ENCODE measurements around the gene S100A6. TPM values are rescaled to one million over a fixed set of nuclear protein-coding genes. Genes with fewer than 3 reads are reported as not detected.
A peak's percentile ranks its signal among the peaks of the same experiment; 100 is the strongest.

The S100A6 gene
- total RNA-seq, 2 donors from 2014 or later = 3.7 to 7.5 TPM

- H3K4me1 Mint-ChIP-seq = peaks cover 29% of the 10 kb centered on the region
- peak overlapping the region; percentile 73 for H3K27ac ChIP-seq (ENCODE audit: low read depth, low read length)
- H3K9me3 Mint-ChIP-seq = no peaks in the 10 kb centered on the region
- no peaks in the 10 kb centered on the region for H3K9me3 ChIP-seq (ENCODE audit: control insufficient read depth, low read length)
- no peak overlapping the region for H3K4me3 ChIP-seq (ENCODE audit: low read length)
- H3K27me3 Mint-ChIP-seq (ENCODE audit: insufficient read depth) = peaks cover 6% of the 10 kb centered on the region
- DNase-seq = peak; percentile 96
- H3K36me3 ChIP-seq (ENCODE audit: control insufficient read depth, insufficient read depth, low read length) = no peaks in the 10 kb centered on the region
- peaks cover 11% of the 10 kb centered on the region for H3K4me1 ChIP-seq (ENCODE audit: control insufficient read depth, insufficient read depth, low read length)
- H3K36me3 Mint-ChIP-seq (ENCODE audit: low read depth) = no peaks in the 10 kb centered on the region
- 59 to 71% methylated on average over 10 to 16 of the region's 16 CpGs for WGBS, 2 experiments (ENCODE audit: insufficient coverage in 1 of 2, insufficient read length in 1 of 2)
- H3K27me3 ChIP-seq (ENCODE audit: control insufficient read depth, insufficient read depth, low read length, poor library complexity, severe bottlenecking) = no peaks in the 10 kb centered on the region
- peak overlapping the region; percentile 90 for H3K27ac Mint-ChIP-seq
- TF ChIP-seq CTCF (conservative IDR thresholded peaks at IDR 0.05) = no peak
- no peak overlapping the region for H3K9ac ChIP-seq (ENCODE audit: extremely low read depth, low read length, poor library complexity, severe bottlenecking)
- H3K4me3 Mint-ChIP-seq = no peak overlapping the region
Observed at GRCh38 chr1:153566414-153567371, 30.9 kb upstream of the S100A6 start.

DNA sequence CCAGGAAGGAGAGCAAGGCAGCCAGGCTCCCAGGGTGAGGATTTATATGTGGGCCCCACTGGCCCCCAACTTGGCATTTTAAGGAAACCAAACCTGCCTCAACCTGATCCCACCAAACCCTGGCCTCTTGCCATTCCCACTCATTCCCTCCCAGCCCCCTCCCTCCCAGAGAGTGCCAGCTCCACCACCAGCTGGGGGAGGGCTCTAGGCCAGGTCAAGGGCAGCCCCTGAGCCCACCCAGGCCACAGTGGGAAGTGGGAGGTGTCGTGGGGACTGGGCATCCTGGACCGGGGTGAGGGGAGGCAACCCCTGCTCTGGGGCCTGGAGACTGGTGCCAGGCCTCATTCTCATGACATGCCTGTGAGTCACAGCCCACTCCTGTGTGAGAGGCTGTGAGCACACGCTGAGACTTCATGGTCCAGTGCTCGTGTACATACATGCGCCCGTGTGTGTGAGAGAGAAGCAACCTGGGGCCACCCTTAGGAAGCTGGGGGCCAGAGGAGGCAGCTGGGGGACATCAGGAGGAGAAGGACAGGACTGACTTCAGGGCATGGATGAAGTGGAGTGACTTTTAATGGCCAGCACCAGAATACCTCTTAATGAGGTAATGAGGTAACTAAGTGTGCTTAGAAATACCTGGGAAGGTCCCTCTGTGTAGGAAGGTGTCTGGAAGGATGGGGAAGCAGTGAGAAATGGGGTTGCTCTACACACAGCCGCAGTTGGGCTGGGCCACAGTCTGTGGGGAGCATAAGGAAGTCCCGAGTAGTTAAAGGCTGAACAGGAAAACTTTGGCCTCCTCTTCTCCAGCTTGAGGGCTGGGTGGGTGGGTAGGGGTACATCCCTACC, 30.0 kb upstream of the S100A6 start, which contains the start of gene S100A2:
TSS of gene S100A2 (minus strand) at position 316 of the 846 bp plus-strand sequence. CDS start 1,967 bp downstream, outside the sequence.
- Histone ChIP-seq H3K36me3 (ENCODE audit: control insufficient read depth, insufficient read depth, low read length) (no peaks in the 10 kb centered on the region), H3K27ac (ENCODE audit: low read depth, low read length) (peak within 1 kb of the TSS; percentile 79), H3K9me3 (ENCODE audit: control insufficient read depth, low read length) (no peaks in the 10 kb centered on the region), H3K9ac (ENCODE audit: extremely low read depth, low read length, poor library complexity, severe bottlenecking) (no peak within 1 kb of the TSS), H3K27me3 (ENCODE audit: control insufficient read depth, insufficient read depth, low read length, poor library complexity, severe bottlenecking) (no peaks in the 10 kb centered on the region), H3K4me3 (ENCODE audit: low read length) (no peak within 1 kb of the TSS), H3K4me1 (ENCODE audit: control insufficient read depth, insufficient read depth, low read length) (peaks cover 11% of the 10 kb centered on the region)
- no peaks in the 10 kb centered on the region for H3K9me3 Mint-ChIP-seq
- no peak within 1 kb of the TSS for H3K4me3 Mint-ChIP-seq
- peak; percentile 62 for DNase-seq
- WGBS, 2 experiments (ENCODE audit: insufficient coverage in 1 of 2, insufficient read length in 1 of 2) = 83% methylated on average over 7 to 8 of the region's 8 CpGs
- no peaks in the 10 kb centered on the region for H3K36me3 Mint-ChIP-seq (ENCODE audit: low read depth)
- TF ChIP-seq CTCF (conservative IDR thresholded peaks at IDR 0.05) = no peak
- peaks cover 28% of the 10 kb centered on the region for H3K4me1 Mint-ChIP-seq
- H3K27me3 Mint-ChIP-seq (ENCODE audit: insufficient read depth) = peaks cover under 1% of the 10 kb centered on the region
- peak within 1 kb of the TSS; percentile 90 for H3K27ac Mint-ChIP-seq

- no peak overlapping the region for H3K27ac ChIP-seq (ENCODE audit: low read depth, low read length)
- no peak overlapping the region for H3K9ac ChIP-seq (ENCODE audit: extremely low read depth, low read length, poor library complexity, severe bottlenecking)
- H3K27ac Mint-ChIP-seq = no peak overlapping the region
- peaks cover 11% of the 10 kb centered on the region for H3K4me1 ChIP-seq (ENCODE audit: control insufficient read depth, insufficient read depth, low read length)
- H3K36me3 ChIP-seq (ENCODE audit: control insufficient read depth, insufficient read depth, low read length) = no peaks in the 10 kb centered on the region
- TF ChIP-seq CTCF (conservative IDR thresholded peaks at IDR 0.05) = no peak
- no peaks in the 10 kb centered on the region for H3K27me3 Mint-ChIP-seq (ENCODE audit: insufficient read depth)
- H3K9me3 Mint-ChIP-seq = no peaks in the 10 kb centered on the region
- 83 to 93% methylated on average over 6 to 7 of the region's 7 CpGs for WGBS, 2 experiments (ENCODE audit: insufficient coverage in 1 of 2, insufficient read length in 1 of 2)
- H3K4me1 Mint-ChIP-seq = peaks cover 27% of the 10 kb centered on the region
- H3K4me3 ChIP-seq (ENCODE audit: low read length) = no peak overlapping the region
- DNase-seq = peak; percentile 50
- H3K36me3 Mint-ChIP-seq (ENCODE audit: low read depth) = no peaks in the 10 kb centered on the region
- H3K27me3 ChIP-seq (ENCODE audit: control insufficient read depth, insufficient read depth, low read length, poor library complexity, severe bottlenecking) = no peaks in the 10 kb centered on the region
- H3K9me3 ChIP-seq (ENCODE audit: control insufficient read depth, low read length) = no peaks in the 10 kb centered on the region
- no peak overlapping the region for H3K4me3 Mint-ChIP-seq
Observed at GRCh38 chr1:153563991-153564390, 28.2 kb upstream of the S100A6 start.

All from endodermal cell (in vitro differentiated cells).